ENCODE data around the gene PTPRN2. TPM values are rescaled to one million over a fixed set of nuclear protein-coding genes. Genes with fewer than 3 reads are reported as not detected.

Gene PTPRN2
- total and polyA plus RNA-seq, 8 donors: 12.2 to 49.2 (median 31.8) TPM

DNA sequence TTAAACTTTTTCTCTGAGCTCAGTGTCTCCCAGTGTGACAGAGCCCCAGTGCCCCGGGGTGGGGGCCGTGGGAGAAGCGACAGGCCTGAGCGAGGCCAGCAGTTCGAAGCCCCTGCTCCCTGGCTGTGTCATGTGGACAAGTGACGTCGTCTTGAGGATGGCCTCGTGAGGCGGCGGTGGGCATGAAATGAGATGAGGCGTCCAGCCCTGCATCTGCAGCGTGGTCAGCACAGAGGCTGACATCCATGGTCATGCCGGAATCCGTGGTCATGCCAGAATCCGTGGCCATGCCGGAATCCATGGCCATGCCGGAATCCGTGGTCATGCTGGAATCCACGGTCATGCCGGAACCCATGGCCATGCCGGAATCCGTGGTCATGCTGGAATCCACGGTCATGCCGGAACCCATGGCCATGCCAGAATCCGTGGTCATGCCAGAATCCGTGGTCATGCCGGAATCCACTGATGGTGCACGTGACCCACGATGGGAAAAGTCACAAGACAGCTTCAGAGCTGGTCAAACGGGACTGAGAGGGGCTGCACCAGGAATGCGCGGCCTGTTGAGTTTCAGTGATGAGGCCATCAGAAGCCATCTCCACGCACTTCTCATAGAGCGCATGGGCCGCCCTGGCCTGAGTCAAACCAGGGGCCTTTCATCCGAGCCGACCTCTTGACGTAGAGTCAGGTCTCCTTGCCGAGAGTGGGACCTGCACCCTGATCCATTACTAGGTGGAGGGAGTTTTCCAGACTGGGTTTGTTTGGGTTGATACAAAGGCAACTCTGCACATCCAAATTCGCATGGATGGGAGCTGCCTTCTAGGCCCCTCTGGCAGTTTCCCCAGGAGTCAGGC is 342.5 kb downstream of the PTPRN2 start:
- Histone ChIP-seq H3K4me3 (no peak overlapping the region), H3K4me1 (no peaks in the 10 kb centered on the region), H3K36me3 (no peaks in the 10 kb centered on the region), H3K9me3 (no peaks in the 10 kb centered on the region), H3K27ac (no peak overlapping the region), H3K27me3 (no peaks in the 10 kb centered on the region)
- DNase-seq (no peak), FAIRE-seq (no peak), ATAC-seq (no peak)
- 94 to 99% methylated on average over 38 to 40 of the region's 40 CpGs for WGBS, 2 donors
- intact Hi-C loops (cut with DNase I): no loop called here
- TF ChIP-seq, protein P1, sequence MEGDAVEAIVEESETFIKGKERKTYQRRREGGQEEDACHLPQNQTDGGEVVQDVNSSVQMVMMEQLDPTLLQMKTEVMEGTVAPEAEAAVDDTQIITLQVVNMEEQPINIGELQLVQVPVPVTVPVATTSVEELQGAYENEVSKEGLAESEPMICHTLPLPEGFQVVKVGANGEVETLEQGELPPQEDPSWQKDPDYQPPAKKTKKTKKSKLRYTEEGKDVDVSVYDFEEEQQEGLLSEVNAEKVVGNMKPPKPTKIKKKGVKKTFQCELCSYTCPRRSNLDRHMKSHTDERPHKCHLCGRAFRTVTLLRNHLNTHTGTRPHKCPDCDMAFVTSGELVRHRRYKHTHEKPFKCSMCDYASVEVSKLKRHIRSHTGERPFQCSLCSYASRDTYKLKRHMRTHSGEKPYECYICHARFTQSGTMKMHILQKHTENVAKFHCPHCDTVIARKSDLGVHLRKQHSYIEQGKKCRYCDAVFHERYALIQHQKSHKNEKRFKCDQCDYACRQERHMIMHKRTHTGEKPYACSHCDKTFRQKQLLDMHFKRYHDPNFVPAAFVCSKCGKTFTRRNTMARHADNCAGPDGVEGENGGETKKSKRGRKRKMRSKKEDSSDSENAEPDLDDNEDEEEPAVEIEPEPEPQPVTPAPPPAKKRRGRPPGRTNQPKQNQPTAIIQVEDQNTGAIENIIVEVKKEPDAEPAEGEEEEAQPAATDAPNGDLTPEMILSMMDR (IDR thresholded peaks at IDR 0.05): no peak

GRCh38 chr7:158244430-158244829 is 343.2 kb downstream of the PTPRN2 start:
- intact Hi-C loops (cut with DNase I): no loop called here
- ATAC-seq (no peak), DNase-seq (no peak), FAIRE-seq (no peak)
- no peak overlapping the region for H3K4me3 ChIP-seq
- no peak overlapping the region for H3K27ac ChIP-seq
- H3K27me3 ChIP-seq: no peaks in the 10 kb centered on the region
- TF ChIP-seq, protein P1 (IDR thresholded peaks at IDR 0.05): no peak
- WGBS, 2 donors: 96 to 97% methylated on average over 4 of the region's 4 CpGs
- H3K4me1 ChIP-seq: no peaks in the 10 kb centered on the region
- no peaks in the 10 kb centered on the region for H3K36me3 ChIP-seq
- no peaks in the 10 kb centered on the region for H3K9me3 ChIP-seq

GRCh38 chr7:158241919-158242318 is 345.7 kb downstream of the PTPRN2 start:
- 86 to 89% methylated on average over 7 of the region's 7 CpGs for WGBS, 2 donors

GRCh38 chr7:158240801-158241200 is 346.8 kb downstream of the PTPRN2 start:
- no peaks in the 10 kb centered on the region for H3K27me3 ChIP-seq
- no peaks in the 10 kb centered on the region for H3K9me3 ChIP-seq
- no peak overlapping the region for H3K4me3 ChIP-seq
- 86 to 90% methylated on average over 3 of the region's 3 CpGs for WGBS, 2 donors
- no peaks in the 10 kb centered on the region for H3K4me1 ChIP-seq
- no peak overlapping the region for H3K27ac ChIP-seq
- ATAC-seq (no peak), FAIRE-seq (no peak), DNase-seq (no peak)
- H3K36me3 ChIP-seq: no peaks in the 10 kb centered on the region
- intact Hi-C loops (cut with DNase I): no loop called here
- TF ChIP-seq, protein P1 (IDR thresholded peaks at IDR 0.05): no peak

More at GRCh38 chr7:158241919-158242318, 345.7 kb downstream of the PTPRN2 start:
- no peaks in the 10 kb centered on the region for H3K9me3 ChIP-seq
- no peak for FAIRE-seq
- DNase-seq: no peak
- H3K27me3 ChIP-seq: no peaks in the 10 kb centered on the region
- TF ChIP-seq, protein P1 (IDR thresholded peaks at IDR 0.05): no peak
- no peak overlapping the region for H3K27ac ChIP-seq
- ATAC-seq: no peak
- intact Hi-C loops (cut with DNase I): no loop called here
- H3K36me3 ChIP-seq: no peaks in the 10 kb centered on the region
- H3K4me3 ChIP-seq: no peak overlapping the region
- H3K4me1 ChIP-seq: no peaks in the 10 kb centered on the region
